ENCODE data around the gene SEC63. TPM values are rescaled to one million over a fixed set of nuclear protein-coding genes. Genes with fewer than 3 reads are reported as not detected.
"Not testable (repeated sequence)": the region's sequence is repeated elsewhere in the genome, so short reads cannot be mapped to it uniquely, and the experiment has no call there.

SEC63 gene
- total RNA-seq, 2 donors from 2014 or later: 64.9 to 66.1 TPM

GRCh38 chr6:107870381-107870780 is 87.6 kb downstream of the SEC63 start:
- intact Hi-C loops (cut with DNase I, micrococcal nuclease): no loop called here
- ATAC-seq: peak; percentile 49
- no peak for DNase-seq

- intact Hi-C loops (cut with DNase I, micrococcal nuclease): no loop called here
- ATAC-seq: no peak
- DNase-seq: no peak
Observed at GRCh38 chr6:107869871-107870270, 88.1 kb downstream of the SEC63 start.

GRCh38 chr6:107868867-107869611 is 89.0 kb downstream of the SEC63 start:
- intact Hi-C loops (cut with DNase I, micrococcal nuclease): no loop called here
- ATAC-seq (no peak), DNase-seq (no peak)

- no peak for DNase-seq
- ATAC-seq: peak; percentile 36
- intact Hi-C loops (cut with DNase I, micrococcal nuclease): no loop called here
Observed at GRCh38 chr6:107867302-107867615, 90.7 kb downstream of the SEC63 start.

- ATAC-seq (peak; percentile 71), DNase-seq (no peak)
- intact Hi-C loops (cut with DNase I, micrococcal nuclease): no loop called here
Observed at GRCh38 chr6:107866606-107867301, 91.3 kb downstream of the SEC63 start.

GRCh38 chr6:107864226-107865127 is 93.5 kb downstream of the SEC63 start:
- intact Hi-C loops (cut with DNase I, micrococcal nuclease): no loop called here
- ATAC-seq (no peak), DNase-seq (no peak)

GRCh38 chr6:107862383-107862782 is 95.6 kb downstream of the SEC63 start:
- intact Hi-C loops (cut with DNase I, micrococcal nuclease): no loop called here
- ATAC-seq: no peak
- no peak for DNase-seq

GRCh38 chr6:107860963-107861362 is 97.0 kb downstream of the SEC63 start:
- intact Hi-C loops (cut with DNase I, micrococcal nuclease); ATAC-seq; DNase-seq: not testable (repeated sequence)

- intact Hi-C loops (cut with DNase I, micrococcal nuclease); ATAC-seq: not testable (repeated sequence)
- DNase-seq: peak; percentile 30 to 32
Observed at GRCh38 chr6:107860144-107860543, 97.9 kb downstream of the SEC63 start.

GRCh38 chr6:107853230-107853629 is 104.8 kb downstream of the SEC63 start:
- intact Hi-C loops (cut with DNase I, micrococcal nuclease): no loop called here
- ATAC-seq (no peak), DNase-seq (no peak)

- intact Hi-C loops (cut with DNase I, micrococcal nuclease): loop anchor here in 1 of 2 donors (10.0 kb wide), 1 partner anchor 175 kb away; no protein-coding TSS in a partner anchor
- ATAC-seq (no peak), DNase-seq (no peak)
Observed at GRCh38 chr6:107849325-107849724, 108.7 kb downstream of the SEC63 start.

- intact Hi-C loops (cut with DNase I, micrococcal nuclease): loop anchor here in 1 of 2 donors (10.0 kb wide), 1 partner anchor 173 kb away; no protein-coding TSS in a partner anchor
- ATAC-seq (peak; percentile 99), DNase-seq (peak; percentile 71 to 88)
Observed at GRCh38 chr6:107847844-107848802, 109.9 kb downstream of the SEC63 start.

GRCh38 chr6:107846262-107846795 is 111.7 kb downstream of the SEC63 start:
- no peak for ATAC-seq
- no peak for DNase-seq
- intact Hi-C loops (cut with DNase I, micrococcal nuclease): loop anchor here in 1 of 2 donors (10.0 kb wide), 1 partner anchor 172 kb away; no protein-coding TSS in a partner anchor

- no peak for DNase-seq
- no peak for ATAC-seq
- intact Hi-C loops (cut with DNase I, micrococcal nuclease): loop anchor here in 1 of 2 donors (10.0 kb wide), 1 partner anchor 171 kb away; no protein-coding TSS in a partner anchor
Observed at GRCh38 chr6:107845777-107846176, 112.2 kb downstream of the SEC63 start.

- no peak for ATAC-seq
- DNase-seq: no peak
- intact Hi-C loops (cut with DNase I, micrococcal nuclease): loop anchor here in 1 of 2 donors (10.0 kb wide), 1 partner anchor 169 kb away; no protein-coding TSS in a partner anchor
Observed at GRCh38 chr6:107843400-107843799, 114.6 kb downstream of the SEC63 start.

- ATAC-seq: no peak
- no peak for DNase-seq
- intact Hi-C loops (cut with DNase I, micrococcal nuclease): loop anchor here in 1 of 2 donors (10.0 kb wide), 1 partner anchor 166 kb away; no protein-coding TSS in a partner anchor
Observed at GRCh38 chr6:107841275-107841670, 116.7 kb downstream of the SEC63 start.

- intact Hi-C loops (cut with DNase I, micrococcal nuclease): loop anchor here in 1 of 2 donors (10.0 kb wide), 1 partner anchor 166 kb away; no protein-coding TSS in a partner anchor
- DNase-seq: no peak
- ATAC-seq: no peak
Observed at GRCh38 chr6:107840636-107841274, 117.3 kb downstream of the SEC63 start.
